Measurements from ENCODE around the gene IRS4.

DNA sequence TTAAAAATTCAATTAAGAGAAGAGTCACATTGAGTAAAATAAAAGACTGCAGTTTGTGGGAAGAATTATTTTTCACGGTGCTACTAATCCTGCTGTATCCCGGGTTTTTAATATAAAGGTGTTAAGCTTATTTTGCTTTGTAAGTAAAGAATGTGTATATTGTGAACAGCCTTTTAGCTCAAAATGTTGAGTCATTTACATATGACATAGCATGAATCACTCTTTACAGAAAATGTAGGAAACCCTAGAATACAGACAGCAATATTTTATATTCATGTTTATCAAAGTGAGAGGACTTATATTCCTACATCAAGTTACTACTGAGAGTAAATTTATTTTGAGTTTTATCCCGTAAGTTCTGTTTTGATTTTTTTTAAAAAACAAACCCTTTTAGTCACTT is 39.7 kb downstream of the IRS4 start:
- TF ChIP-seq, protein P1, sequence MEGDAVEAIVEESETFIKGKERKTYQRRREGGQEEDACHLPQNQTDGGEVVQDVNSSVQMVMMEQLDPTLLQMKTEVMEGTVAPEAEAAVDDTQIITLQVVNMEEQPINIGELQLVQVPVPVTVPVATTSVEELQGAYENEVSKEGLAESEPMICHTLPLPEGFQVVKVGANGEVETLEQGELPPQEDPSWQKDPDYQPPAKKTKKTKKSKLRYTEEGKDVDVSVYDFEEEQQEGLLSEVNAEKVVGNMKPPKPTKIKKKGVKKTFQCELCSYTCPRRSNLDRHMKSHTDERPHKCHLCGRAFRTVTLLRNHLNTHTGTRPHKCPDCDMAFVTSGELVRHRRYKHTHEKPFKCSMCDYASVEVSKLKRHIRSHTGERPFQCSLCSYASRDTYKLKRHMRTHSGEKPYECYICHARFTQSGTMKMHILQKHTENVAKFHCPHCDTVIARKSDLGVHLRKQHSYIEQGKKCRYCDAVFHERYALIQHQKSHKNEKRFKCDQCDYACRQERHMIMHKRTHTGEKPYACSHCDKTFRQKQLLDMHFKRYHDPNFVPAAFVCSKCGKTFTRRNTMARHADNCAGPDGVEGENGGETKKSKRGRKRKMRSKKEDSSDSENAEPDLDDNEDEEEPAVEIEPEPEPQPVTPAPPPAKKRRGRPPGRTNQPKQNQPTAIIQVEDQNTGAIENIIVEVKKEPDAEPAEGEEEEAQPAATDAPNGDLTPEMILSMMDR (IDR thresholded peaks at IDR 0.05): no peak
- no peak for TF ChIP-seq POLR2A (IDR thresholded peaks at IDR 0.05)

Data from Peyer's patch (tissue), 4 donors.